CD4-positive, CD25-positive, alpha-beta regulatory T cell (primary cell): ENCODE results near the gene TARS2. TPM values are rescaled to one million over a fixed set of nuclear protein-coding genes. Genes with fewer than 3 reads are reported as not detected.

Experiments
- ATAC-seq, 2 donors: fragments of 150-1000 bp; cut with Tn5 transposase; one replicate each; pipeline ENCODE4 v1.10.0; 2021; ENCODE audit warnings: low read depth in 2 of 2, moderate number of reproducible peaks in 2 of 2, moderate library complexity in 1 of 2
- DNase-seq, 3 donors: peaks; one replicate each; pipeline versions ENCODE4 v3.0.0 to v3.0.0-alpha.2; 2012 to 2022; ENCODE audit warnings: mixed read lengths in 1 of 3
- H3K27ac ChIP-seq: one replicate; pipeline ENCODE4 v1.7.0; 2013; ENCODE audit warnings: mild to moderate bottlenecking, low read length; ENCODE audit not compliant: insufficient read depth, poor library complexity, severe bottlenecking
- H3K27me3 ChIP-seq: one replicate; pipeline ENCODE4 v1.7.0; 2013; ENCODE audit warnings: low read length; ENCODE audit not compliant: control insufficient read depth, insufficient read depth
- H3K36me3 ChIP-seq: one replicate; pipeline ENCODE4 v1.7.0; 2013; ENCODE audit warnings: mild to moderate bottlenecking, low read length, moderate library complexity; ENCODE audit not compliant: control insufficient read depth, insufficient read depth
- H3K4me1 ChIP-seq: 2 replicates; pipeline ENCODE4 v1.7.0; 2013; ENCODE audit warnings: mild to moderate bottlenecking, low read length; ENCODE audit not compliant: insufficient read depth, control insufficient read depth, poor library complexity, severe bottlenecking
- H3K4me3 ChIP-seq: one replicate; pipeline ENCODE4 v1.7.0; 2013; ENCODE audit warnings: low read depth, mild to moderate bottlenecking, low read length, moderate library complexity
- H3K9me3 ChIP-seq, 2 experiments: 1 replicate in 1 of 2; 2 replicates in 1 of 2; pipeline ENCODE4 v1.7.0; 2013; ENCODE audit warnings: low read length in 2 of 2, mild to moderate bottlenecking in 1 of 2, moderate library complexity in 1 of 2; ENCODE audit not compliant: control insufficient read depth in 2 of 2
- H3K27ac Mint-ChIP-seq, 3 donors: one replicate each; pipeline ENCODE4 v1.8.0; 2020 to 2022; ENCODE audit warnings: mild to moderate bottlenecking in 3 of 3, mixed read lengths in 3 of 3, moderate library complexity in 2 of 3
- H3K27me3 Mint-ChIP-seq: one replicate; pipeline ENCODE4 v1.8.0; 2022; ENCODE audit warnings: mild to moderate bottlenecking, mixed read lengths
- H3K36me3 Mint-ChIP-seq: one replicate; pipeline ENCODE4 v1.8.0; 2020; ENCODE audit warnings: mixed read lengths
- H3K4me1 Mint-ChIP-seq, 4 donors: one replicate each; pipeline ENCODE4 v1.8.0; 2020 to 2022; ENCODE audit warnings: mixed read lengths in 4 of 4, mild to moderate bottlenecking in 1 of 4
- H3K4me3 Mint-ChIP-seq, 4 donors: one replicate each; pipeline ENCODE4 v1.8.0; 2020 to 2022; ENCODE audit warnings: mild to moderate bottlenecking in 4 of 4, mixed read lengths in 4 of 4, moderate library complexity in 3 of 4
- H3K9me3 Mint-ChIP-seq, 7 donors: one replicate each; pipeline ENCODE4 v1.8.0; 2020 to 2022; ENCODE audit warnings: mixed read lengths in 7 of 7, mild to moderate bottlenecking in 3 of 7, moderate library complexity in 2 of 7
- polyA plus RNA-seq, 4 donors: library from polyadenylated mRNA; unstranded; fragments of 300-500 nt; fragmentation: Illumina TruSeq; gene quantifications; one replicate each; pipeline ENCODE4 v1.2.3, GENCODE V29; 2021
- total RNA-seq: library from RNA; stranded (reverse); gene quantifications from one replicate; pipeline ENCODE4 v1.2.3, GENCODE V29; 2022

Gene TARS2
- total and polyA plus RNA-seq, 5 donors from 2014 or later: 28.6 to 36.6 (median 32.7) TPM

DNA sequence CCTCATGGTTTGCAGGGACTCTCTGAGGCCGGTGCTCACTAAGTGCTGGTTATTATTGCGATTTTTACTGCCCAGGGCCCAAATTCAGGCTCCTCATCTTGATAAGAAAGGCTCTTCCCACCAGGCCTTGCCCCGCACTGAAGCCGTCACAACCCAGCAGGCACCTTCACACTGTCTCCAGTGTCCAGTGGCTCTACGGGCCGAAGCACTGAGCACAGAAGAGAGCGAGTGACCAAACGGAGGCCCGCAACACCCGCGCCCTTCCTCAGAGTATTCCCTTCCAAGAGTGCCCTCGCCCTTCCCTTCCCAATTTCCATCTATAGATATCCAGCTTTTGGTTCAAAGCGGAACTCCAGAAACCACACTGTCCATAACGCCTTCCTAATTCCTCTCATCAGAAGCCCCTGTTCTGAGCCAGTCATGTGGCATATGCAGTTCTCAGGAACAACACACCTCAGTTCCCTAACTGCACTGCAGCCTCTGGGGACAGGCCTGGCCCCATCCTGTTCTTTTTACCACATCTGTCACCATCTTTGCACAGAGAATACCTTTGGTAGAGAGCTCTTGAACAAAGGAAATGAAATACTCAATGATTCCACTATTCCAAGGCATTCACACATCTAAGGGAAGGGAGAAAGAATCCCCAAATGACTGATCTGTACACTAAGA lies 43.4 kb downstream of the TARS2 start:
- peaks cover 0 to 5% (median 0%) of the 10 kb centered on the region in 4 donors for H3K4me1 Mint-ChIP-seq
- H3K27me3 Mint-ChIP-seq: no peaks in the 10 kb centered on the region
- no peak for ATAC-seq

DNA sequence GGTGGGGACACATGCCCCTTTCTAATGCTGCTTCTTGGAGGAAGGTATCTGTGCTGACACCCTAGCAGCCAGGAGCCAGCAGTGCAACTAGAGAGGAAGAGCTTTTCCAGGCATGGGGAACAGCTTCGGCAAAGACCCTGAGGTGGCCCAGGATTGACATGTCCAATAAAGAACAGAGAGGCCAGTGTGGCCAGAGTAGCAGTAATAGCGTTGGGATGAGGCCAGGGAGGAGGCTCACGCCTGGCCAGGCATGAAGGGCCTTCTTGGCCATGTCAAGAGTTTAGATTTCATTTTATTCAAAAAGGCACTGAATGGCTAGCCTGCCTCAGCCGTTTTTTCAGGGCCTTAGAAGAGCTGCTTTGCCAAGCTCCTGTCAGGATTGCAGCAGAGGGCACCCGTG lies 45.6 kb downstream of the TARS2 start:
- Mint-ChIP-seq H3K27me3 (no peaks in the 10 kb centered on the region), H3K36me3 (no peaks in the 10 kb centered on the region), H3K27ac (peak overlapping the region in 1 of 3 donors; percentile 71), H3K4me1 (peaks cover 0 to 5% (median 0%) of the 10 kb centered on the region in 4 donors), H3K4me3 (no peak overlapping the region), H3K9me3 (no peaks in the 10 kb centered on the region)
- ATAC-seq (no peak), DNase-seq (no peak)
- Histone ChIP-seq H3K9me3 (no peaks in the 10 kb centered on the region), H3K27me3 (no peaks in the 10 kb centered on the region), H3K4me1 (no peaks in the 10 kb centered on the region), H3K4me3 (no peak overlapping the region), H3K27ac (no peak overlapping the region), H3K36me3 (no peaks in the 10 kb centered on the region)

More for the DNA sequence above, 43.4 kb downstream of the TARS2 start:
- Histone ChIP-seq H3K27ac (no peak overlapping the region), H3K9me3 (no peaks in the 10 kb centered on the region), H3K27me3 (no peaks in the 10 kb centered on the region), H3K36me3 (no peaks in the 10 kb centered on the region), H3K4me1 (no peaks in the 10 kb centered on the region), H3K4me3 (no peak overlapping the region)
- H3K27ac Mint-ChIP-seq: no peak overlapping the region
- H3K36me3 Mint-ChIP-seq: no peaks in the 10 kb centered on the region
- H3K4me3 Mint-ChIP-seq: no peak overlapping the region
- no peak for DNase-seq
- no peaks in the 10 kb centered on the region for H3K9me3 Mint-ChIP-seq

DNA sequence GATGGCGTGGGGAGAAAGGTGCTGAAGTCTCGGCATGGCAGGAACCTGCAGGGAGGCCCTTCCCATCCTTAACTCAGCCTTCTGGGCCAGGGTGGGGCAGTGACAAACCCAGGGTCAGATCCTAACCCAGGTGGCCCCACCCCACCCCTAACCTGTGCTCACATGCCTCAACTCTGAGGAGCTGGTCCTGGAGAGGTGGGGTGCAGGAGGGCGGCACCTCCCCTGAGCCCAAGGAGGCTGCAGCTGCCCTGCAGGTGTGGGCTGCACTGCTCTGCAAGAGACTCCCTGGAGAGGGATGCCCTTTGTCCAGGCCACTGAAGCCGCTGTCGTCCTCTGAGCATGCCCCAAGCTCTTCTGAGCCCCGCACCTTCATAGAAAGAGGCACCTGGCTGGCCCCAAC lies 46.8 kb downstream of the TARS2 start:
- no peak overlapping the region for H3K27ac Mint-ChIP-seq
- no peaks in the 10 kb centered on the region for H3K9me3 Mint-ChIP-seq
- no peak for ATAC-seq

DNA sequence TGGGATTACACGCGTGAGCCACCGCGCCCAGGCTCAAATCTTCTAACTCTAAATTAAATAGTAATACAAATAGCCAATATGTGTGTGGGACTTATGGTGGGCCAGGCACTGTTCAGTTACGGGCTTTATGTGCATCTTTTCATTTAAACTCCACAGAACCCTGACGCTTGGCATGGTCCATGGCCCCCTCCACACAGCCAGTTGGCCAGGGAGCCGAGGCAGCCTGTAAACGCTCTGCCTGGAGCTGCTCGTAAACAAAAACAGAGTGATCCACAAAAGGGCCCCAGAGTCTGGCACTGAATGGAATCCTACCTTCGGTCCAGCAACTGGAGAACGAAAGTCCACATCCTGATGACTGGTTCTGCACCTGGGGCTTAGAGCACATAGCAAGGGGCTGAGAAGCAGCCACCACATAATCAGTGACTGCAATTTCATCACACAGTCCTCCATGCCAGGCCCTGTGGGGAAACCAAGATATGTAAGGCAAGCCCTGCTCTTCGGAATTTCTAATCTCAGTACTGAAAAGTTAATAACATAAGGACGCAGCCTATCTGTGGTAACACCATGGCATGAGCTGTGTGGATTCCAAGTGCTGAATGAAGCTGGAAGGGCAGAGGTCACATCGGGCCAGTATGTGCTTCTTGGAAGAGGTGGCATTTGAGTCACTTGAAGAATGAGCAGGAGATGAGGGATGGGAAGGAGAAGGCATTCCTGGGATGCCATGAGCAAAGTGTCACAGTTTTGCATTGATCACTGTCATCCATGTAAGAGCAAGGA lies 48.5 kb downstream of the TARS2 start:
- H3K4me1 ChIP-seq: no peaks in the 10 kb centered on the region
- Mint-ChIP-seq H3K9me3 (no peaks in the 10 kb centered on the region), H3K4me1 (peaks cover 0 to 5% (median 0%) of the 10 kb centered on the region in 4 donors), H3K27me3 (no peaks in the 10 kb centered on the region), H3K36me3 (no peaks in the 10 kb centered on the region), H3K4me3 (no peak overlapping the region), H3K27ac (peak overlapping the region in 1 of 3 donors; percentile 13)
- no peak for ATAC-seq
- no peaks in the 10 kb centered on the region for H3K36me3 ChIP-seq
- no peak overlapping the region for H3K27ac ChIP-seq
- no peaks in the 10 kb centered on the region for H3K9me3 ChIP-seq
- no peaks in the 10 kb centered on the region for H3K27me3 ChIP-seq
- no peak for DNase-seq
- H3K4me3 ChIP-seq: no peak overlapping the region

More for the DNA sequence above, 46.8 kb downstream of the TARS2 start:
- Histone ChIP-seq H3K27ac (no peak overlapping the region), H3K27me3 (no peaks in the 10 kb centered on the region), H3K4me3 (no peak overlapping the region), H3K9me3 (no peaks in the 10 kb centered on the region), H3K4me1 (no peaks in the 10 kb centered on the region), H3K36me3 (no peaks in the 10 kb centered on the region)
- DNase-seq: no peak
- H3K36me3 Mint-ChIP-seq: no peaks in the 10 kb centered on the region
- H3K4me3 Mint-ChIP-seq: no peak overlapping the region
- peaks cover 0 to 5% (median 0%) of the 10 kb centered on the region in 4 donors for H3K4me1 Mint-ChIP-seq
- H3K27me3 Mint-ChIP-seq: no peaks in the 10 kb centered on the region

DNA sequence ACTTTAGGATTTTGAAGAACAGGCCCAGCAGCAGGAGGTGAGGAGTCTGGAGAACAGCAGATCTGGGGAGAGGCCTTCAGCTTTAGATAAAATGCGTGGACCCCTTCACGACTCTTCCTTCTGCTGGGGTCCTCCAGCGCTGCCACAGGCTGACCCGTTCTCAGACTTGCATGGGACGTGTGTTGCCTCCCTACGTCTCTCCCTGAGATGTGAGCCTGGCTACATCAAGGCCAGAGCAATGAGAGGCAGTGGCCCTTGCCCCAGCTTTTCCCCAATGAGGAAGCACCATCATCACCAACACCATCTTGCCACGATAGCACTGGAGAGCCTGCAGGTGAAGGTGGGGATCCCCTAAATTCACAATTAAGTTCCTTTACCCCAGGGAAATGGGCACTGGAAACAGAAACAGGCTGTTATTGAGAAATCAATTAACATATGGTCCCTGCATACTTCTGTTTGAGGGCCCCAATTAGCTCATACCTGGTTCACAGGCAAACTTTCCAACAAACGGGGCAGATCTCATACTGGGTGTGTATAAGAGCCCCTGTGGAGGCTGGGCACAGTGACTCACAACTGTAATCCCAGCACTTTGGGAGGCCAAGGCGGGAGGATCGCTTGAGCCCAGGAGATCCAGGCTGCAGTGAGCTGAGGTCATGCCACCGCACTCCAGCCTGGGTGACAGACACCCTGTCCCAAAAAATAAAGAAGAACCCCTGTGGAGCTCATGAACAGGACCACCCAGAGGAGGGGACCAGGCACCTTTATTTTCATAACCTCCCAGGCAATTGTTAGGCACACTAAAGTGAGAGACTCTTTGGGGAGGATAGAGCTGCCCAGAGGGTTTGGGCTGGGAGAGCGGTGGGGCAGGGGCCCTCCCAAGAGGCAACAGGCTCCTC lies 49.9 kb downstream of the TARS2 start:
- Histone ChIP-seq H3K9me3 (no peaks in the 10 kb centered on the region), H3K4me1 (no peaks in the 10 kb centered on the region), H3K36me3 (no peaks in the 10 kb centered on the region), H3K4me3 (no peak overlapping the region), H3K27ac (no peak overlapping the region), H3K27me3 (no peaks in the 10 kb centered on the region)
- no peak for ATAC-seq
- Mint-ChIP-seq H3K27me3 (peaks cover 1% of the 10 kb centered on the region), H3K27ac (no peak overlapping the region), H3K36me3 (no peaks in the 10 kb centered on the region), H3K4me3 (no peak overlapping the region), H3K4me1 (peaks cover 0 to 5% (median 0%) of the 10 kb centered on the region in 4 donors), H3K9me3 (no peaks in the 10 kb centered on the region)
- DNase-seq: no peak

DNA sequence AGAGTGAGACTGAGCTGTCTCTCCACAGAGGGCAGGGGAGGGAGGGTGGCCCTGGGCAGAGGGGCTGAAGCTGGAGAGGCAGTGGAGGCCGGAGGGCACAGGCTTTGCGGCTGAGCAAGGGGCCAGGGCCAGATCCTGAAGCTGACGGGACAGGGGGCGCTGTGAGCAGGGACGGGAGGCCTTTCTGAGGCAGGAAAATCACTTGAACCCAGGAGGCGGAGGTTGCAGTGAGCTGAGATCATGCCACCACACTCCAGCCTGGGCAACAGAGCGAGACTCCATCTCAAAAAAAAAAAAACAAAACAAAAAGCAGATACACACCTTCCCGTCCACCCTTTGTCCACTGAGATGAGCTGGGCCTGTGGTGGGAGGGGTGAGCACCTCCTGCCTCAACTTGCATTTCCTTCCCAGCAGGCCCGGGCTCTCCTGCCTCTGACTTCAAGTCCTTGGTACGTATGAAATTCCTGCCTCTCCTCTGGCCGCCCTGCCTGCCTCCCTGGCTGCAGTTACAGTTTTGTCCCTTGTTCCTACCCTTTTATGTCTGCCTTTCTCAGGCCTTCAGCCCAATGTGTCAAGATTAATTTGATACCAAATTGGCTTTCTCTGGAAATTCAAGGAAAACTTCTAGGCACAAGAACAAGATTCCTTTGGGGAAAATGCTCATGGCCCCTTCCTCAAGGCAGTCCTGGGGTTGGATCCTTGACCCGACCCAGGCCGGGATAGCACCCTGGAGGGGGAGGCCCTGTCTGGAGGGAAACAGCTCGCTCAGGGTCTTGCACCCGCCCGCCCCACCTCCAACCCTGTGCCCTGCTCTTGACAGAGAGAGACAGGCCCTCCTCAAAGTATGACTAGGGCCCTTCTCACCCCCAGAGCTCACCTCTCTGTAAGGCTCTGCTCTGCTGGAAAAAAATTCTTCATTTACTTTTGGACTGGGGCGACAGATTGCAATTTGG lies 50.8 kb downstream of the TARS2 start:
- H3K36me3 ChIP-seq: no peaks in the 10 kb centered on the region
- Mint-ChIP-seq H3K36me3 (no peaks in the 10 kb centered on the region), H3K9me3 (no peaks in the 10 kb centered on the region), H3K4me3 (no peak overlapping the region), H3K27me3 (peaks cover 9% of the 10 kb centered on the region), H3K4me1 (no peaks in the 10 kb centered on the region), H3K27ac (no peak overlapping the region)
- no peak for ATAC-seq
- H3K27ac ChIP-seq: no peak overlapping the region
- no peaks in the 10 kb centered on the region for H3K27me3 ChIP-seq
- H3K4me1 ChIP-seq: no peaks in the 10 kb centered on the region
- no peak overlapping the region for H3K4me3 ChIP-seq
- H3K9me3 ChIP-seq: no peaks in the 10 kb centered on the region
- DNase-seq: no peak
